Non-pigmented ciliary epithelial cell (primary cell): Measurements from ENCODE around the gene CLMN.
"Not testable (repeated sequence)": the region's sequence is repeated elsewhere in the genome, so short reads cannot be mapped to it uniquely, and the experiment has no call there.

ENCODE experiments used
- DNase-seq: peaks from one replicate; pipeline ENCODE4 v3.0.0-alpha.2; 2010; ENCODE audit warnings: low read depth

The CLMN gene

GRCh38 chr14:95218472-95219193, 101.1 kb downstream of the CLMN start:
- DNase-seq: no peak

- no peak for DNase-seq
These were observed 101.7 kb downstream of the CLMN start for GRCh38 chr14:95218006-95218405.

GRCh38 chr14:95217391-95217900, 102.3 kb downstream of the CLMN start:
- no peak for DNase-seq

- DNase-seq: no peak
These were observed 103.7 kb downstream of the CLMN start for GRCh38 chr14:95216008-95216407.

GRCh38 chr14:95215094-95215725, 104.5 kb downstream of the CLMN start:
- DNase-seq: no peak

GRCh38 chr14:95213774-95214173, 105.9 kb downstream of the CLMN start:
- no peak for DNase-seq

GRCh38 chr14:95211721-95212504, 107.8 kb downstream of the CLMN start:
- no peak for DNase-seq

GRCh38 chr14:95210699-95211098, 109.0 kb downstream of the CLMN start:
- DNase-seq: no peak

GRCh38 chr14:95208598-95208997, 111.1 kb downstream of the CLMN start:
- DNase-seq: no peak

- DNase-seq: no peak
These were observed 112.1 kb downstream of the CLMN start for GRCh38 chr14:95207475-95208233.

- DNase-seq: no peak
These were observed 113.2 kb downstream of the CLMN start for GRCh38 chr14:95206534-95206933.

- DNase-seq: no peak
These were observed 115.0 kb downstream of the CLMN start for GRCh38 chr14:95204705-95205104.

GRCh38 chr14:95201745-95202144, 118.0 kb downstream of the CLMN start:
- DNase-seq: not testable (repeated sequence)

- DNase-seq: no peak
These were observed 119.3 kb downstream of the CLMN start for GRCh38 chr14:95200404-95200803.

- no peak for DNase-seq
These were observed 120.3 kb downstream of the CLMN start for GRCh38 chr14:95199298-95199983.

GRCh38 chr14:95198320-95198719, 121.4 kb downstream of the CLMN start:
- DNase-seq: no peak

GRCh38 chr14:95197551-95197950, 122.2 kb downstream of the CLMN start:
- DNase-seq: no peak

GRCh38 chr14:95196826-95197545, 122.7 kb downstream of the CLMN start:
- no peak for DNase-seq

- DNase-seq: no peak
These were observed 123.4 kb downstream of the CLMN start for GRCh38 chr14:95196268-95196667.

- no peak for DNase-seq
These were observed 124.7 kb downstream of the CLMN start for GRCh38 chr14:95195031-95195430.

- DNase-seq: no peak
These were observed 126.6 kb downstream of the CLMN start for GRCh38 chr14:95193081-95193480.
